Liver (tissue), 9 donors: ENCODE data around the gene B3GNT3. TPM values are rescaled to one million over a fixed set of nuclear protein-coding genes. Genes with fewer than 3 reads are reported as not detected.

ENCODE experiments used
- DNase-seq: peaks from one replicate; pipeline ENCODE4 v3.0.0-alpha.2; 2017; ENCODE audit warnings: low spot score
- H3K27ac ChIP-seq, 2 donors: one replicate each; pipeline ENCODE4 v1.7.0; 2013; ENCODE audit warnings: inconsistent platforms in 2 of 2, low read length in 2 of 2, control low read depth in 1 of 2, low read depth in 1 of 2, mild to moderate bottlenecking in 1 of 2
- H3K27me3 ChIP-seq, 4 donors: one replicate each; pipeline versions ENCODE4 v1.6.1 to v1.7.0; 2013; ENCODE audit warnings: low read length in 3 of 4, inconsistent platforms in 1 of 4, mild to moderate bottlenecking in 1 of 4, moderate library complexity in 1 of 4; ENCODE audit not compliant: control insufficient read depth in 4 of 4, insufficient read depth in 4 of 4
- H3K36me3 ChIP-seq, 4 donors: one replicate each; pipeline versions ENCODE4 v1.6.1 to v1.7.0; 2013; ENCODE audit warnings: low read length in 3 of 4, mild to moderate bottlenecking in 3 of 4, low read depth in 1 of 4, moderate library complexity in 1 of 4; ENCODE audit not compliant: control insufficient read depth in 4 of 4, insufficient read depth in 3 of 4
- H3K4me1 ChIP-seq, 4 donors: one replicate each; pipeline versions ENCODE4 v1.6.1 to v1.7.0; 2013; ENCODE audit warnings: low read length in 3 of 4, mild to moderate bottlenecking in 3 of 4, moderate library complexity in 1 of 4; ENCODE audit not compliant: control insufficient read depth in 4 of 4, insufficient read depth in 4 of 4
- H3K4me3 ChIP-seq, 3 donors: one replicate each; pipeline versions ENCODE4 v1.6.1 to v1.7.0; 2013; ENCODE audit warnings: low read length in 3 of 3, control low read depth in 1 of 3, low read depth in 1 of 3, mild to moderate bottlenecking in 1 of 3
- H3K9ac ChIP-seq, 2 donors: one replicate each; pipeline ENCODE4 v1.7.0; 2013; ENCODE audit warnings: low read length in 2 of 2, mild to moderate bottlenecking in 2 of 2, moderate library complexity in 2 of 2, control low read depth in 1 of 2, low read depth in 1 of 2
- H3K9me3 ChIP-seq, 4 donors: one replicate each; pipeline versions ENCODE4 v1.6.1 to v1.7.0; 2013; ENCODE audit warnings: low read length in 3 of 4; ENCODE audit not compliant: control insufficient read depth in 4 of 4
- ATF3 ChIP-seq: IDR thresholded peaks from 2 replicates; pipeline ENCODE4 v1.6.1; 2016; ENCODE audit warnings: antibody characterized with exemption
- CTCF ChIP-seq: fragments of 150-350 bp; IDR thresholded peaks from 2 replicates; pipeline ENCODE4 v1.5.1; 2017; ENCODE audit warnings: improper control_type of control experiment, low read depth, low read length; ENCODE audit not compliant: missing input control
- EGR1 ChIP-seq, 2 donors: IDR thresholded peaks; 2 replicates each; pipeline ENCODE4 v1.6.1; 2016 to 2018; ENCODE audit warnings: antibody characterized with exemption in 2 of 2, low read depth in 2 of 2
- FOXA1 ChIP-seq: IDR thresholded peaks from 2 replicates; pipeline ENCODE4 v1.6.1; 2016; ENCODE audit warnings: antibody characterized with exemption
- FOXA2 ChIP-seq: IDR thresholded peaks from 2 replicates; pipeline ENCODE4 v1.6.1; 2016; ENCODE audit warnings: antibody characterized with exemption
- GABPA ChIP-seq, 2 donors: IDR thresholded peaks in 1 of 2; conservative IDR thresholded peaks in 1 of 2; 2 replicates each; pipeline ENCODE4 v1.6.1; 2016; ENCODE audit warnings: antibody characterized with exemption in 2 of 2, mild to moderate bottlenecking in 1 of 2, moderate library complexity in 1 of 2
- HNF4A ChIP-seq, 2 donors: conservative IDR thresholded peaks; 2 replicates each; pipeline ENCODE4 v1.6.1; 2016; ENCODE audit warnings: antibody characterized with exemption in 2 of 2, mild to moderate bottlenecking in 2 of 2
- HNF4G ChIP-seq: IDR thresholded peaks from 2 replicates; pipeline ENCODE4 v1.6.1; 2016; ENCODE audit warnings: antibody characterized with exemption
- JUND ChIP-seq, 2 donors: IDR thresholded peaks; 2 replicates each; pipeline ENCODE4 v1.6.1; 2016; ENCODE audit warnings: antibody characterized with exemption in 2 of 2
- MAX ChIP-seq: IDR thresholded peaks from 2 replicates; pipeline ENCODE4 v1.6.1; 2016; ENCODE audit warnings: antibody characterized with exemption
- NR2F2 ChIP-seq: IDR thresholded peaks from 2 replicates; pipeline ENCODE4 v1.6.1; 2016; ENCODE audit warnings: antibody characterized with exemption
- RAD21 ChIP-seq, 2 donors: IDR thresholded peaks; 2 replicates each; pipeline ENCODE4 v1.6.1; 2016; ENCODE audit warnings: antibody characterized with exemption in 2 of 2, mild to moderate bottlenecking in 2 of 2
- REST ChIP-seq: IDR thresholded peaks from 2 replicates; pipeline ENCODE4 v1.6.1; 2016; ENCODE audit warnings: antibody characterized with exemption, mild to moderate bottlenecking
- RXRA ChIP-seq, 2 donors: IDR thresholded peaks; 2 replicates each; pipeline ENCODE4 v1.6.1; 2017 to 2018; ENCODE audit warnings: antibody characterized with exemption in 2 of 2, mild to moderate bottlenecking in 1 of 2
- SP1 ChIP-seq: IDR thresholded peaks from 2 replicates; pipeline ENCODE4 v1.6.1; 2018; ENCODE audit warnings: antibody characterized with exemption, mild to moderate bottlenecking
- TAF1 ChIP-seq: conservative IDR thresholded peaks from 2 replicates; pipeline ENCODE4 v1.6.1; 2016; ENCODE audit warnings: antibody characterized with exemption, mild to moderate bottlenecking
- YY1 ChIP-seq: IDR thresholded peaks from 2 replicates; pipeline ENCODE4 v1.6.1; 2016; ENCODE audit warnings: antibody characterized with exemption, mild to moderate bottlenecking
- ZBTB33 ChIP-seq: IDR thresholded peaks from 2 replicates; pipeline ENCODE4 v1.6.1; 2016; ENCODE audit warnings: antibody characterized with exemption
- WGBS: extraction: QIAGEN DNeasy Blood & Tissue Kit; methylation state at CpG from one replicate; pipeline ENCODE4 v1.1.7; 2013; 5-methylcytosine and 5-hydroxymethylcytosine counted together
- polyA plus RNA-seq, 2 donors: library from polyadenylated mRNA; stranded (reverse) in 1 of 2; unstranded in 1 of 2; fragments of 200-250 nt in 1 of 2; fragments of >200 nt in 1 of 2; fragmentation: Nextera tagmentation in 1 of 2; extraction: Ambion mirVana in 1 of 2; gene quantifications; one replicate each; pipeline versions ENCODE4 v1.2.1 to v1.2.3, GENCODE V29; 2013 to 2015
- total RNA-seq, 2 donors: library from RNA; depleted of rRNA; stranded (reverse); fragments of >200 nt; gene quantifications; one replicate each; pipeline ENCODE4 v1.2.3, GENCODE V29; 2014
- donor health status: healthy.
- donor health status: healthy.
- donor health status: healthy.
- donor health status: healthy.
- donor health status: healthy.

Gene B3GNT3
- total and polyA plus RNA-seq, 4 donors: 0.14 to 2.1 (median 1.1) TPM

GRCh38 chr19:17830567-17831418 lies 35.9 kb downstream of the B3GNT3 start:
- Histone ChIP-seq H3K27ac (no peak overlapping the region), H3K27me3 (peaks cover 0 to 4% (median 0%) of the 10 kb centered on the region in 4 donors), H3K4me1 (peaks cover 0 to 3% (median 0%) of the 10 kb centered on the region in 4 donors), H3K9me3 (no peaks in the 10 kb centered on the region), H3K9ac (no peak overlapping the region), H3K36me3 (no peaks in the 10 kb centered on the region), H3K4me3 (no peak overlapping the region)
- DNase-seq: no peak
- TF ChIP-seq FOXA2: no peak
- no peak for TF ChIP-seq RXRA (IDR thresholded peaks at IDR 0.05)
- TF ChIP-seq TAF1: no peak
- no peak for TF ChIP-seq MAX
- TF ChIP-seq REST: no peak
- TF ChIP-seq SP1: no peak
- TF ChIP-seq ATF3: no peak
- TF ChIP-seq RAD21 (IDR thresholded peaks at IDR 0.05): no peak
- 29% methylated on average over 50 of the region's 50 CpGs for WGBS

GRCh38 chr19:17831419-17831888 lies 36.5 kb downstream of the B3GNT3 start:
- TF ChIP-seq FOXA2: no peak
- TF ChIP-seq REST: no peak
- no peak for TF ChIP-seq FOXA1
- no peak for TF ChIP-seq HNF4A (conservative IDR thresholded peaks at IDR 0.05)
- no peak for TF ChIP-seq ATF3
- no peak for TF ChIP-seq MAX
- no peak for TF ChIP-seq ZBTB33
- TF ChIP-seq RAD21 (IDR thresholded peaks at IDR 0.05): no peak
- no peak for TF ChIP-seq GABPA (IDR thresholded peaks at IDR 0.05 in 1 of 2, conservative IDR thresholded peaks at IDR 0.05 in 1 of 2)
- no peak for TF ChIP-seq HNF4G
- TF ChIP-seq RXRA (IDR thresholded peaks at IDR 0.05): no peak
- no peak for TF ChIP-seq SP1
- TF ChIP-seq YY1: no peak
- no peak for TF ChIP-seq JUND (IDR thresholded peaks at IDR 0.05)
- no peak for TF ChIP-seq TAF1
- TF ChIP-seq NR2F2: no peak
- no peak for TF ChIP-seq EGR1 (IDR thresholded peaks at IDR 0.05; ENCODE audit: low read depth in 2 of 2)
- TF ChIP-seq CTCF: no peak
- DNase-seq: no peak
- Histone ChIP-seq H3K9me3 (no peaks in the 10 kb centered on the region), H3K4me1 (peaks cover 0 to 3% (median 0%) of the 10 kb centered on the region in 4 donors), H3K4me3 (no peak overlapping the region), H3K27ac (no peak overlapping the region), H3K27me3 (peaks cover 0 to 4% (median 0%) of the 10 kb centered on the region in 4 donors), H3K9ac (no peak overlapping the region), H3K36me3 (no peaks in the 10 kb centered on the region)
- WGBS: 39% methylated on average over 25 of the region's 25 CpGs
